AML-193 (cell line): ENCODE data around the gene ZNRF3.
A peak's percentile ranks its signal among the peaks of the same experiment; 100 is the strongest.

Source experiments
- DNase-seq, 2 experiments: peaks; one replicate each; lab custom pipeline; 2025; lab: John Stamatoyannopoulos, UW

ZNRF3 gene

GRCh38 chr22:29065468-29066190 is 182.3 kb downstream of the ZNRF3 start:
- DNase-seq: no peak

DNA sequence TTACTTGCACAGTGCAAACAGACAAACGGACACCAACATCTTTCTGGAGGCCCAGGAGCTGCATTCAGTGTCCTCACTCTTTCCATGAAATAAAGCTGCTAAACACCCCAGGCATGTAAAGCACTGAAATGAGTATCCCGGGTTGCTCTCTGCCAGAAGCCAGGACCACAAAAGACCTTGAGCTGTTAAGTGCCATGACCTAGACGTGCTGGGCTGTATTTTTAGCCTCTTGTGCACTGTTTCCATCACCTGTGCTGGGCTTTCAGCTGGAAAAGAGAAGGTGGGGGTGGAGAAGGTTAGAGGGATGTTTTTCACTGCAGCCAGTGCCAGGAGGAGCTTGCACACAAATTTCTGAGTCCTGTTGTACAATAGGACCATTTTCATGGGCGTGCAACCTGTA is 186.1 kb downstream of the ZNRF3 start:
- DNase-seq: no peak

DNA sequence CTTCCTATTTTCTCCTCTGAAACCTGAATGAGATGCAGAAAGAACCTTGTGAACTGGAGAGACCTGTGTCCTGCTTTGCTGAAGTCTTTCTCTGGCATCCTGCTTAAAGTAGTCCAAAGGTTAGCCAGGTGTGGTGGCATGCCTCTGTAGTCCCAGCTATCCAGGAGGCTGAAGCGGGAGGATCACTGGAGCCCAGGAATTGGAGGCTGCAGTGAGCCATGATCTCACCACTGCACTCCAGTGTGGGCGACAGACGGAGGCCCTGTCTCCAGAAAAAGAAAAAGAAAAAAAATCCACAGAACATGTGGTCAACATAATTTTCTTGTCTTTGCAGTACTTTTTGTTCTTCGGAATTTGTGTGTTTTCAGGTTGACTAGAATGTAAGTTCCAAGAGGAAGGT is 187.1 kb downstream of the ZNRF3 start:
- no peak for DNase-seq

- DNase-seq: no peak
These were observed 188.1 kb downstream of the ZNRF3 start for GRCh38 chr22:29071261-29072045.

DNA sequence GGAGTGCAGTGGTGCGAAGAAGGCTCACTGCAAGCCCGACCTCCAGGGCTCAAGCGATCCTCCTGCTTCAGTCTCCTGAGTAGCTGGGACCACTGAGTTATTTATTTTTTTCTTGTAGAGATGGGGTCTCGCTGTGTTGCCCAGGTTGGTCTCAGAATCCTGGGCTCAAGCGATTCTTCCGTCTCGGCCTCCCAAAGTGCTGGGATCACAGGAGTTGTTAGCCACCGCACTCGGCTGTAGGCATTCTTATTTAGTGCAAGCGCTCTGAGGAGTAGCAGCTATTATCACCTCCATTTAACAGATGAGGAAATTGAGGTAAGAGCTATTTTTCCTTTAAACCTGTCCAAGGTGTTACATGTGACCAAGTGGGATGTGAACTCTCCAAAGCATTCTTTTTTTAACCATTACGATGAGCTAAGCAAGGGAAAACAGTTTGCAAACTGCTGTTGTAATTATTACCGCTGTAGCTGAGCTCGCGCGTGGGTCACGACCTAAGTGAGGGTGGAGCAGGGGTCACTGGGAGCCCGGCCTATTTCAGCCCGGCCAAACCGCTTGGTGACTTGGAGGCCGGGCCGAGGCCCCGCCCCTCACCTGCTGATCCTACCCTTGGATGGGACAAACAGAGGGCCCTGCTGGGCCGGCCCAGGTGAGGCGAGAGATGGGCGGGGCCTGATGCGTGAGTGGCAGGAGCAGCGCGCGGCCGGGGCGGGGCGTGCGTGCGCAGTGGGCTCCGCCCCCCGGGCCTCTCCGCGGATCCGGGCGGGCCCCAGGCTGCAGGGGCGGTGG is 189.0 kb downstream of the ZNRF3 start:
- DNase-seq: peak; percentile 16 to 25

DNA sequence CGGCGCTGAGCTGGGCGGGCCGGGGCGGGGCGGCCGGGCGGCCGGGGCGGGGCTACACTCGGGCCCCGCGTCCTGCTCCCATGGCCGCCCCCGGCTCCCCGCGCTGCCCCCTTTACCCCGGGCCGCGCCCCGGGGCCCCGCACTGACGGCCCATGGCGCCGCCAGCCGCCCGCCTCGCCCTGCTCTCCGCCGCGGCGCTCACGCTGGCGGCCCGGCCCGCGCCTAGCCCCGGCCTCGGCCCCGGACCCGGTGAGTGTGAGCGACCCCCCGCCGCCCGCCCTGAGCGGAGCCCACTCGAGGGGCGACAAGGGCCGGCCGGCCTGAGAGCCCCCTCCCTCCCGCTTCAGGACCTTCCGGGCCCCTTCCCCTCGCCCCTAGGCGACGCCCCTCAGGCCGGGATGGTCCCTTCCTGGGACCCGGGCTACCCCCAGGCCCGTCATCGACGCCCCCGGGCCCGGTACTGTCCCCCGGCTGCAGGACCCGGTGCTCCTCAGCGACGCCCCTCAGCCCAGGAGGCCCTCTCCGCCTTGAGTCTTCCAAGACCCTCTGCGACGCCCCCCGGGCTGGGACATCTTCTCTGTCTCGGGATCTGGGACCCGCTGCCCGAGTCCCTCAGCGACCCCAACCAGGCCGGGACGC is 189.7 kb downstream of the ZNRF3 start, which contains the start of gene KREMEN1:
TSS of gene KREMEN1 (plus strand) at position 57 of the 639 bp plus-strand sequence. CDS start at position 153, 96 bp downstream.
- DNase-seq: no peak

GRCh38 chr22:29073618-29074275 is 190.4 kb downstream of the ZNRF3 start:
- no peak for DNase-seq

- DNase-seq: no peak
These were observed 191.0 kb downstream of the ZNRF3 start for GRCh38 chr22:29074276-29074772.

DNA sequence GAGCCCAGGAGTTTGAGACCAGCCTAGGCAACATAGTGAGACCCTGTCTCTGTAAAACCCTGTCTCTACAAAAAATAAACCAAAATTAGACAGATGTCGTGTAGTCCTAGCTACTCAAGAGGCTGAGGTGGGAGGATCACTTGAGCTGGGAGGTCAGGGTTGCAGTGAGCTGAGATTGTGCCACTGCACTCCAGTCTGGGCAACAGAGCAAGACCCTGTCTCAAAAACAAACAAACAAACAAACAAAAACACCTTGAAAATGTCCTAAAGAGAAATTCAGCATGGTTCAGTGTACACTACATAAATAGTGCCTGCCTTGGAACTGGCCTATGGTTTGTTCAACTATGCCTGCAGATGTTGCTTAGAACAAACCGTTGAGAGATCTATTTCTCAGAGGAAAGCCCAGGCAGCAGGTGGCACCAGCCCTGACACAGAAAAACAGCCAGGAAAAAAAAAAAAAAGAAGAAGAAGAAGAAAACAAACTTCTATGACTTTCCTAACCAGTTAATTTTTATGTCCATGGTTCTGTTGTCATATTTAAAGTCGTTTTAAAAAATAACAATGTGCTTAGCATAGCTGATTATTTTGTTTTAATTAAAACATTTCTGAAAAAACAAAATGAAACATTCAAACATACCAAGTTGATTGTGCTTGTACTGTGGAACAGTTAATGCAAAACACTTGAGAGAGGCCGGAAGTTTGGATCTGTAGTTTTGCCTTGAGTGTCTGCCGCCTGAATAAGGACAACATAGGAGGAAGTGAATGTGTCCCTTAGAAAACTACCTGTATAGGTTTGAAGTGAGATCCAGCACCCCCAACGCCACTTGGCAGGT is 194.9 kb downstream of the ZNRF3 start:
- no peak for DNase-seq

- DNase-seq: no peak
These were observed 195.5 kb downstream of the ZNRF3 start for GRCh38 chr22:29078869-29079207.

DNA sequence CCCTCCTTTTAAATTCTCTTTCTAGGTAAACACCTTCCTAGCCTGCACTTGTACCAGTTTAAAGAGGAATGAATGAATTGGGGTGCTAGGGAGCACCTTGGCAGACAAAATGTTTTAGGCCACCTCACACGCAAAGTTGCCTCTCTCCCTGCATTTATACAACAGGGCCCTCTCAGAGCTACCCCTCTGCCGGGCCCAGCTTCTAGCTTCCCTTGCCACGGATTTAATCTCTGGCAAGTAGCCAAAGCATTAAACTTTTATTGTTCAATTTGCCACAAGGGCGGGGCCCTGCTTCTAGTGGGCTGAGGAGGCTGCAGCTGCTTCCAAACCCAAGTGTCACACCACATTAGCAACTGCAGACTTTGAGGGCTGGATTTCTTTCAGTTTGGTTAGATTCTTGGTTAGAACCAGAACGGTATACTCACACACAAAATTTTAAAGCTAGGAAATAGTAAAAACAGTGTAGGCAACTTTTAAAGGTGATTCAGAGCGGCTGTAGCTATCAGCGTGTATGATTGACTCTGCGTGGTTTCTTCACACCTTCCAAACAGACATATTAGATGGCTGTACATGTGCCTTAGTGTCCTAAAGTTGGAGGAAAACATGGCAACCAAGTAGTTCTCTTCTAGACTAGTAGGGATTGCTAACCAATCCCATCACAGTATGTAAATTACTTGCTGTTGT is 196.0 kb downstream of the ZNRF3 start:
- no peak for DNase-seq

GRCh38 chr22:29080106-29080975 is 197.0 kb downstream of the ZNRF3 start:
- no peak for DNase-seq

GRCh38 chr22:29081517-29082236 is 198.3 kb downstream of the ZNRF3 start:
- DNase-seq: no peak

GRCh38 chr22:29082826-29083545 is 199.6 kb downstream of the ZNRF3 start:
- DNase-seq: no peak

DNA sequence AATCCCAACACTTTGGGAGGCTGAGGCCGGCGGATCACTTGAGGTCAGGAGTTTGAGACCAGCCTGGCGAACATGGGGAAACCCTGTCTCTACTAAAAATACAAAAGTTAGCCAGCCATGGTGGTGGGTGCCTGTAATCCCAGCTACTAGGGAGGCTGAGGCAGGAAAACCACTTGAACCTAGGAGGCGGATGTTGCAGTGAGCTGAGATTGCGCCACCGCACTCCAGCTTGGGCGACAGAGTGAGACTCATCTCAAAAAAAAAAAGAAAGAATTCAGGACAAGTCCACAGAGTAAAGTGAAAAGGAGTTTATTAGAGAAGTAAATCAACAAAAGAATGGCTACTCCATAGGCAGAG is 200.2 kb downstream of the ZNRF3 start:
- peak in 1 of 2 experiments; percentile 25 for DNase-seq

GRCh38 chr22:29083933-29084591 is 200.7 kb downstream of the ZNRF3 start:
- DNase-seq: peak in 1 of 2 experiments; percentile 20

- DNase-seq: no peak
These were observed 203.6 kb downstream of the ZNRF3 start for GRCh38 chr22:29087012-29087411.
